Hematopoietic multipotent progenitor cell (in vitro differentiated cells): Measurements from ENCODE around the gene EML2. TPM values are rescaled to one million over a fixed set of nuclear protein-coding genes. Genes with fewer than 3 reads are reported as not detected.

ENCODE experiments used
- DNase-seq, 3 donors: peaks; one replicate each; pipeline ENCODE4 v3.0.0-alpha.2; 2011 to 2015; ENCODE audit warnings: low read depth in 2 of 3, low spot score in 2 of 3
- total RNA-seq: library from RNA; depleted of rRNA; stranded (reverse); fragments of >200 nt; gene quantifications from one replicate; pipeline ENCODE4 v1.2.3, GENCODE V29; 2012

EML2 gene
- total RNA-seq, 1 donor: 34.2 TPM

GRCh38 chr19:45590300-45591003 lies 48.7 kb downstream of the EML2 start:
- no peak for DNase-seq

- DNase-seq: no peak
Observed at GRCh38 chr19:45589768-45590167, 49.4 kb downstream of the EML2 start.

GRCh38 chr19:45587873-45588272 lies 51.3 kb downstream of the EML2 start:
- DNase-seq: no peak

GRCh38 chr19:45585158-45585577 lies 54.0 kb downstream of the EML2 start:
- no peak for DNase-seq

- DNase-seq: peak; percentile 100
Observed at GRCh38 chr19:45584332-45585157, 54.7 kb downstream of the EML2 start, which contains the start of gene OPA3. Gene OPA3 (minus strand): TSS chr19:45584802. CDS start chr19:45584764, 38 bp downstream.

GRCh38 chr19:45581576-45581975 lies 57.6 kb downstream of the EML2 start:
- DNase-seq: no peak

- no peak for DNase-seq
Observed at GRCh38 chr19:45578861-45579260, 60.3 kb downstream of the EML2 start.

- DNase-seq: no peak
Observed at GRCh38 chr19:45577111-45577905, 61.9 kb downstream of the EML2 start.

- no peak for DNase-seq
Observed at GRCh38 chr19:45576682-45577081, 62.5 kb downstream of the EML2 start.

- DNase-seq: no peak
Observed at GRCh38 chr19:45575216-45575615, 64.0 kb downstream of the EML2 start.

GRCh38 chr19:45574526-45574925 lies 64.7 kb downstream of the EML2 start:
- DNase-seq: no peak

- no peak for DNase-seq
Observed at GRCh38 chr19:45571457-45572220, 67.6 kb downstream of the EML2 start.

GRCh38 chr19:45569619-45570421 lies 69.4 kb downstream of the EML2 start:
- peak in 1 of 3 donors; percentile 34 for DNase-seq

GRCh38 chr19:45568732-45569131 lies 70.5 kb downstream of the EML2 start:
- DNase-seq: no peak

- no peak for DNase-seq
Observed at GRCh38 chr19:45567609-45568008, 71.6 kb downstream of the EML2 start.

- no peak for DNase-seq
Observed at GRCh38 chr19:45564131-45564780, 74.9 kb downstream of the EML2 start.

GRCh38 chr19:45560686-45561085 lies 78.5 kb downstream of the EML2 start:
- DNase-seq: no peak

- no peak for DNase-seq
Observed at GRCh38 chr19:45560038-45560437, 79.2 kb downstream of the EML2 start.
